HL-60/S4 treated with retinoic acid at 250 ng/mL for 4 days and 3 days (cell line): ENCODE measurements around the gene PCLO.
"Not testable (repeated sequence)": the region's sequence is repeated elsewhere in the genome, so short reads cannot be mapped to it uniquely, and the experiment has no call there.

Experiments used
- in situ Hi-C: fragments of 300-500 bp; cut with MboI; formaldehyde crosslinking; loops from 2 replicates; pipeline ENCODE4 v1.7.0; 2022; ENCODE audit warnings: low sequenced_read_pairs

PCLO gene

GRCh38 chr7:82742163-82742562 is 420.5 kb downstream of the PCLO start:
- in situ Hi-C loops: no loop called here

DNA sequence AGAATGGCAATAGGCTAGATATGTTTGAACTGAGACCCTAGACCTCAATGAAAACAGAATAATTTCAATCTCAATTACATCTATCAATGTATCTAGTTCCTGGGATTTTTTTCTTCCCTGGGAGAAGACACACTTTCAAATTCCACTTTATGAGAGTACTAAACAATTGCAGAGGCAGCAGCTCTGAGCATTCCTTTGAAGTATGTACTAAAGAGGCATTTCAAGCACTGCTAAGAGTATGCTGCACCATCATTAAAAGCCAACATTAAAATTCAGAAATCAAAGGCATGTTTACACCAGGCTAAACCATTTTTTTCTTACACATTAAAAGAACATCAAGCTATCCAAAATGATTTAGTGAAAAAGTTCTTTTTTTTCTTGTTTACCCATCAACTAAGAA is 421.2 kb downstream of the PCLO start:
- in situ Hi-C loops: no loop called here

GRCh38 chr7:82740246-82740848 is 422.3 kb downstream of the PCLO start:
- in situ Hi-C loops: no loop called here

DNA sequence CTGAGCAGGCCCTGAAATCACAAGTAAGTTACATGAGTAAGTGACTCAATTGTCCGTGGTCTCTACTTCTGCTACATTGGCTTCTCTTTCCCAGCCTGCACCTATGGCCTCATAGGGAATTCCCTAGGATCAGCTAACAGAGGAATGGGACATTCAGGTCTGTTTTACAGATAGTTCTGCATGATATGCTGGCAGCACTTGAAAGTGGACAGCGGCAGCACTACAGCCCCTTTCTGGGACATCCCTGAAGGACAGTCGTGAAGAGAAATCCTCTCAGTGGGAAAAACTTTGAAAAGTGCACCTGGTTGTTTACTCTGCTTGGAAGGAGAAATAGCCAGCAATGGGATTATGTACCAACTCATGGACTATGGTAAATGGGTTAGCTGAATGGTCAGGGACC is 426.1 kb downstream of the PCLO start:
- in situ Hi-C loops: no loop called here

GRCh38 chr7:82732677-82733076 is 430.0 kb downstream of the PCLO start:
- in situ Hi-C loops: no loop called here

GRCh38 chr7:82729172-82730030 is 433.3 kb downstream of the PCLO start:
- in situ Hi-C loops: no loop called here

- in situ Hi-C loops: no loop called here
Observed at GRCh38 chr7:82726038-82726800, 436.5 kb downstream of the PCLO start.

- in situ Hi-C loops: no loop called here
Observed at GRCh38 chr7:82723411-82723810, 439.3 kb downstream of the PCLO start.

- in situ Hi-C loops: no loop called here
Observed at GRCh38 chr7:82722946-82723345, 439.7 kb downstream of the PCLO start.

- in situ Hi-C loops: no loop called here
Observed at GRCh38 chr7:82715344-82715743, 447.3 kb downstream of the PCLO start.

GRCh38 chr7:82714883-82715282 is 447.8 kb downstream of the PCLO start:
- in situ Hi-C loops: no loop called here

- in situ Hi-C loops: no loop called here
Observed at GRCh38 chr7:82713506-82713905, 449.2 kb downstream of the PCLO start.

DNA sequence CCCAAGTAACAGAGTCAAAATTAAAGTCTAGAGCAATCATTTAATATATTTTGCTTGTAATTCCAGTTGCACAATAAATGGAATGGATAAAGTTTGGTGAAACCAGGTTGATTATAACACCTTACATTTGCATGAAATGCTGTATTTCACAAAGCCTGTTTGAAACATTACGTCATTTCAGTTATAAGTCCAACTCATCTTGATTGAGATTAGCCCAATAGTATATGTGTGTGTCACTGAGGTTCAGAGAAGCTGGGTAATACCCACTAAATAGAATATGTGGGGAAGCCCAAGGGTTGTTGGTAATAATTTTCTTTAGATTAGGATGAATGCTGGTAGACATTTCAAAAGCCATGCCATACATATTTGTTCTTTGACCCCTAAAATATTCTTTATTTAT is 456.3 kb downstream of the PCLO start:
- in situ Hi-C loops: not testable (repeated sequence)

DNA sequence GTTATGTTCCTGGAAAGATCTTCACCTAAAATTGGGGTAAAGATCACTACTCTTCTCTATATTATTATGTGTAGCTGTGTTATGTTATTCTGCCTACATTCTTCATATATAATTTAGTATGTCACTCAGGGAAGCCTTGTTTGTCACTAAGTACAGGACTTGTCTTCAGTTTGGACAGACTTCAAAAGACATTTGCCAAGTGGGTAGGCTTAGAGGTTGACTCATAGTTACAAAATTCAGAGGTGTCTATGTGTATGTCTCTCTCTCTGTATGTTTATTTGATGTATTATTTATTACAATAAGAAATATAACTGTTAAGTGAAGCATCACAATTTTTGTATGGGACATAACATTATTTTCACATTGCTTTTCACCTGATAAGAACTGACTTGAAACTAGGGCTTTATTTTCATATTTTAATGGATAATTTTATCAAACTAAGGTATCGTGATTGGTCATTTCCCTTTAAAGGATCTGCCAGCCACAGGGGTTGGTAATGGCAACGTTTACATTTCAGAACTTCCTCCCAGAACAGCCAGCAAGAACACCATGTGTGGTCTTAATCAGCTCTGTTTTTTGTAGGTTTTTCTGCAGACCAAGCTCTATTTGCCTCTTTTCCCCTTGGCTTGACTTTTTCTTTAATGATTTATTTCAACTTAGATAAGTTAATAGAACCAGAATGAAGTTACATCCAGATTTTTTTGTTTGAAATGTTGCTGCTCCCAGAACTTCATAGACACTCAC is 457.0 kb downstream of the PCLO start:
- in situ Hi-C loops: no loop called here

DNA sequence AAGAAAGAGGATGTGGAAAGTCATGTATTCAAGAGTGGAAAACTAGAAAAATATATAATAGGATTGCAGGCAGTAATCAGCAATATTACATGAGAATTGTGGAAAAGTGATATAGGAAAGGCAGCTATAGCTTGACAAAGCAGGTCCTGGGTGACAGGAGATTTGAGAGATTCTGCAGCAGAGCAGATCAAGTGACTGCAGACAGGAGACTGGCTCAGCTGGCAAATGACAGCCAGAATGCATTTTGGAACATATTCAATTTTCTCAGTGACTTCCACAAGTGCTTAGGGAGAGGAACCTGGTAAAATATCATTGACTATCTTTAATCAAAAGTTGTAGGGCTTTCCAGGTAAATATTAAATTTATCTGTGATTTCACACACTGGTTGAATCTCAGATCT is 458.6 kb downstream of the PCLO start:
- in situ Hi-C loops: no loop called here
